ENCODE data around the gene PTPRG.

PTPRG gene

DNA sequence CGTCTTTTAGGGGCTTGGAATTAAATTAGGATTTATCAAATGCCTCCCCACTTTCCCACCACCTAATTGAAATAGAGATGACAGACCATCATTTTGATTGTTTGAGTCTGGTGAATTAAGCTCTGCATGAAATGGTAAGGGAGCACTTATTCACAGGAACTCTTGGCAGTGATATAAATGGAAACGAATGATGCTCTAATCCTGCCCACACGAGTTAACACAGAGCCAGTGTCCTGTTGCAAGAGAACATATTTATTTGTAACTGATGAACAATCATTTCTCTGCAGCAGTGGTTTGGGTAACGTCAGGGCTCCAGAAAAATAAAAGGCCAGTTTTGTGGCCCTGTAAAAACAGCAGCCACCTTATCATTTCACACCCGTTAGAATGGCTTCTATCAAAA is 648.6 kb downstream of the PTPRG start:
- Histone ChIP-seq H3F3A (ENCODE audit: low read depth) (no peaks in the 10 kb centered on the region), H2AFZ (ENCODE audit: low read length) (no peak overlapping the region), H3K9me2 (replicated peaks; ENCODE audit: low read depth, low read length) (no peaks in the 10 kb centered on the region), H3K79me2 (ENCODE audit: insufficient read depth, low read length) (no peaks in the 10 kb centered on the region), H3K9ac (ENCODE audit: low read depth, low read length, poor library complexity, severe bottlenecking) (no peak overlapping the region), H3K27me3 (ENCODE audit: insufficient read depth, low read length, poor library complexity, severe bottlenecking) (no peaks in the 10 kb centered on the region), H3K4me3 (ENCODE audit: low read length, poor library complexity, severe bottlenecking) (no peak overlapping the region), H3K4me2 (ENCODE audit: low read depth, low read length, poor library complexity, severe bottlenecking) (no peak overlapping the region), H4K20me1 (ENCODE audit: insufficient read depth, low read length, poor library complexity, severe bottlenecking) (no peaks in the 10 kb centered on the region), H3K4me1 (ENCODE audit: insufficient read depth, low read length, poor library complexity, severe bottlenecking) (no peaks in the 10 kb centered on the region), H3K36me3 (ENCODE audit: insufficient read depth, low read length) (no peaks in the 10 kb centered on the region), H3K9me3 (ENCODE audit: insufficient read depth, low read depth, low read length) (no peaks in the 10 kb centered on the region)
- TF ChIP-seq, protein P1, sequence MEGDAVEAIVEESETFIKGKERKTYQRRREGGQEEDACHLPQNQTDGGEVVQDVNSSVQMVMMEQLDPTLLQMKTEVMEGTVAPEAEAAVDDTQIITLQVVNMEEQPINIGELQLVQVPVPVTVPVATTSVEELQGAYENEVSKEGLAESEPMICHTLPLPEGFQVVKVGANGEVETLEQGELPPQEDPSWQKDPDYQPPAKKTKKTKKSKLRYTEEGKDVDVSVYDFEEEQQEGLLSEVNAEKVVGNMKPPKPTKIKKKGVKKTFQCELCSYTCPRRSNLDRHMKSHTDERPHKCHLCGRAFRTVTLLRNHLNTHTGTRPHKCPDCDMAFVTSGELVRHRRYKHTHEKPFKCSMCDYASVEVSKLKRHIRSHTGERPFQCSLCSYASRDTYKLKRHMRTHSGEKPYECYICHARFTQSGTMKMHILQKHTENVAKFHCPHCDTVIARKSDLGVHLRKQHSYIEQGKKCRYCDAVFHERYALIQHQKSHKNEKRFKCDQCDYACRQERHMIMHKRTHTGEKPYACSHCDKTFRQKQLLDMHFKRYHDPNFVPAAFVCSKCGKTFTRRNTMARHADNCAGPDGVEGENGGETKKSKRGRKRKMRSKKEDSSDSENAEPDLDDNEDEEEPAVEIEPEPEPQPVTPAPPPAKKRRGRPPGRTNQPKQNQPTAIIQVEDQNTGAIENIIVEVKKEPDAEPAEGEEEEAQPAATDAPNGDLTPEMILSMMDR (conservative IDR thresholded peaks at IDR 0.05; ENCODE audit: low read length), result no peak
- no peak for TF ChIP-seq EZH2phosphoT487 (IDR thresholded peaks at IDR 0.05; ENCODE audit: borderline replicate concordance)

DNA sequence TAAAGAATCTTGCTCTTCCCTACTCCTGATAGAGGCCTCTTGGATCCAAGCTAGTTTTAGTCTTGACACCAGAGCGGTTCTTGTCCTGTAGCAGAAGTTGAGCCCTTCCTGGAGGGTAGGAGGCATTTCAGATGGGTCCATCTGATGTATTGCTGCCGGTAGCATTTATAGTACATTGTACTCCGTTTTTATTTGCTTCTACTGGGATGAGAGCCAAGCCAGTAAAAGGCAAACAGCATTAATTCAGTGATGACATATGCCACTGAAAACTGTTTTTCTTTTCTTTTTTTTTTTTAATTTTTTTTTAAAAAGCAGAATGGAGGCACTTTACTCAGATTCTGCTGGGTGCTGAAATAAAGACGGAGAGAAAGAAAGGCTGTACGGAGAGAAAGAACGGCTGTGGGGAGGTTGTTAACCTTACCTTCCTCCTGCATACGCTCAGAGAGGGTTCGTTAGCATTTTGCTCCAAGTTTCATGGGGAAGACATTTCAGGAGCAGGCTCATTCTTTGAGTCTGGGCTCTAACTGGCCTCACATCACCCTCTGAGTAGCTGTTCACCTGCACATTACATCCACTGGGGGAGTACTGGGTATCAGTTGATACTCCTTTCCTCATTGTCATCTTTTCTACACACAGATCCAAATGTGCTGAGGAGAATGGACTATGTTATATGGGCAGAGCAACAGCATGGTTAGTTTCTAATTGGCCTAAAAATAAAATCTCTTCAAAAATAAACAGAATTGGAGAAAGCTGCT is 650.5 kb downstream of the PTPRG start:
- H3K36me3 ChIP-seq (ENCODE audit: insufficient read depth, low read length), result no peaks in the 10 kb centered on the region
- H3K4me3 ChIP-seq (ENCODE audit: low read length, poor library complexity, severe bottlenecking), result no peak overlapping the region
- H3K4me1 ChIP-seq (ENCODE audit: insufficient read depth, low read length, poor library complexity, severe bottlenecking), result no peaks in the 10 kb centered on the region
- H3K27me3 ChIP-seq (ENCODE audit: insufficient read depth, low read length, poor library complexity, severe bottlenecking), result no peaks in the 10 kb centered on the region
- no peaks in the 10 kb centered on the region for H3K9me2 ChIP-seq (replicated peaks; ENCODE audit: low read depth, low read length)
- H2AFZ ChIP-seq (ENCODE audit: low read length), result no peak overlapping the region
- H3K9ac ChIP-seq (ENCODE audit: low read depth, low read length, poor library complexity, severe bottlenecking), result no peak overlapping the region
- no peaks in the 10 kb centered on the region for H3F3A ChIP-seq (ENCODE audit: low read depth)
- H4K20me1 ChIP-seq (ENCODE audit: insufficient read depth, low read length, poor library complexity, severe bottlenecking), result no peaks in the 10 kb centered on the region
- no peak for TF ChIP-seq EZH2phosphoT487 (IDR thresholded peaks at IDR 0.05; ENCODE audit: borderline replicate concordance)
- TF ChIP-seq, protein P1 (conservative IDR thresholded peaks at IDR 0.05; ENCODE audit: low read length), result no peak
- H3K79me2 ChIP-seq (ENCODE audit: insufficient read depth, low read length), result no peaks in the 10 kb centered on the region
- no peak overlapping the region for H3K4me2 ChIP-seq (ENCODE audit: low read depth, low read length, poor library complexity, severe bottlenecking)
- H3K9me3 ChIP-seq (ENCODE audit: insufficient read depth, low read depth, low read length), result no peaks in the 10 kb centered on the region

DNA sequence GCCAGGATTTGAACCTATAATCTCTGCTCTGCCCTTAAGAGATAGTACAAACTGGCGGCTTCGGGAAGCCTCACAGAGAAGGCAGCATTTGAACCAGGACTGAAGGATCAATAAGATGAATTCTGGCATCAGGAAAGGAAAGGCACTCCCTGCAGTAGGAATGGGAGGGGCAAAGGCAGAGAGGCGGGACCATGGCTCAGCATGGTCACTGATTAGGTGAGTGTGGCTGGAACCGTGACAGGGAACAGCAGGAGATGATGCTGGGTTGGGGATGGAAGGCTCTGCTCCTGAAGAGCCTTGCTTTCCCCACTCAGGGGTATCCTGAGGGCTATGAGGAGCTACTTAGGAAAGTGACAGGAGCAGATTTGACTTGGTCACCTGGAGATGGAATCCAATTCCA is 653.5 kb downstream of the PTPRG start:
- no peak for TF ChIP-seq EZH2phosphoT487 (IDR thresholded peaks at IDR 0.05; ENCODE audit: borderline replicate concordance)
- TF ChIP-seq, protein P1 (conservative IDR thresholded peaks at IDR 0.05; ENCODE audit: low read length), result no peak
- no peaks in the 10 kb centered on the region for H4K20me1 ChIP-seq (ENCODE audit: insufficient read depth, low read length, poor library complexity, severe bottlenecking)
- H3K9me2 ChIP-seq (replicated peaks; ENCODE audit: low read depth, low read length), result no peaks in the 10 kb centered on the region
- H3K4me1 ChIP-seq (ENCODE audit: insufficient read depth, low read length, poor library complexity, severe bottlenecking), result no peaks in the 10 kb centered on the region
- H3K79me2 ChIP-seq (ENCODE audit: insufficient read depth, low read length), result no peaks in the 10 kb centered on the region
- H3K9ac ChIP-seq (ENCODE audit: low read depth, low read length, poor library complexity, severe bottlenecking), result no peak overlapping the region
- H3K4me3 ChIP-seq (ENCODE audit: low read length, poor library complexity, severe bottlenecking), result no peak overlapping the region
- no peak overlapping the region for H2AFZ ChIP-seq (ENCODE audit: low read length)
- H3F3A ChIP-seq (ENCODE audit: low read depth), result no peaks in the 10 kb centered on the region
- no peaks in the 10 kb centered on the region for H3K27me3 ChIP-seq (ENCODE audit: insufficient read depth, low read length, poor library complexity, severe bottlenecking)
- H3K36me3 ChIP-seq (ENCODE audit: insufficient read depth, low read length), result no peaks in the 10 kb centered on the region
- H3K4me2 ChIP-seq (ENCODE audit: low read depth, low read length, poor library complexity, severe bottlenecking), result no peak overlapping the region
- H3K9me3 ChIP-seq (ENCODE audit: insufficient read depth, low read depth, low read length), result no peaks in the 10 kb centered on the region

Data from Loucy (cell line).